ENCODE results near the gene MTHFD2L.

The MTHFD2L gene

DNA sequence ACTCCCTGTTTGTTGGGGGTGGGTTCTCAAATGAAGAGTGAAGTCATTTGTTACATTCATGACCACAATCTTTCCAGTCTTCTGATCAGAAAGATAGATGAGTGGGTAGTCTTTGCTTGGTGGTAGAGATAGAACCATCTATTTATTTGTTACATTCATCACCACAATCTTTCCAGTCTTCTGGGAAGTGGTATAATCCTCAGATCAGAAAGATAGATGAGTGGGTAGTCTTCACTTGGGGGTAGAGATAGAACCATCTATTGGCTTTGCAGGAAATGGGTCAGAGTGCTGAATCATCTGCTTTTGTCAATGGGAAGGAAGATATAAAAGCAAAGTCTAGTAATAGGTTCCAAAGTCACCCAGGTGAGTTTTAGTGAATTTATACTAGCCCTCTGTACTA is 86.1 kb downstream of the MTHFD2L start:
- no peak for DNase-seq (ENCODE audit: low read depth in 2 of 2)

DNA sequence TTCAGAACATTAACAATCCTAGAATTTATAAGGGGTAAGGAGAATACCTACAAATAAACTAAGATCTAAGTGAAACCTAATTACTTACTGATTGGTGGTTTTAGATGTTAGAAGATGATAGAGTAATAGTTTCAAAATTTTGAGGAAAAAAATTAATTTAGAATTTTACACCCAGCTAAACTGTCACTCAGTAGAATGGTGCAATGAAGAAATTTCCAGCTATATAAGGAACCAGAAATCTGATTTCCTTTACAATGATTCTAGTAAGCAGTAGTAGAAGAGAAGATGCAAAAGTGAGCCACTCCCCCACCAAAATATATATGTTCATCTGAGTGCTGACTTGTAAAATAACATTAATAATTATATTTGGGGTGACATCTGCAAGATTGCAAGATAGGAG is 95.0 kb downstream of the MTHFD2L start:
- no peak for DNase-seq (ENCODE audit: low read depth in 2 of 2)

DNA sequence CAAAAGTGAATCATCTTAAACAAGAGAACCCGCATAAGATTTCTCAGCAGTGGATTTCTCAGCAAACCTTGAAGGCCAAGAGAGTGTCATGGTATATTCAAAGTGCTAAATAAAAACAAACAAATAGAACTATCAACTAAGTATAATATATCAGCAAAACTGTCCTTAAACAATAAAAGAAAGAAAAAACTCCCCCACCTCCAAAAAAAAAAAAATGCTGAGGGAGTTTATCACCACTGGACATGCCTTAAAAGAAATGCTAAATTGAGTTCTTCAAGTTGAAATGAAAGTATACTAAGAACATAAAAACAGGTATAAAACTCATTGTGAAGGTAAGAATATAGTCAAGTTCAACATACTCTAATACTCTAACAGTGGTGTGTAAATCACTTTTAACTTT is 96.5 kb downstream of the MTHFD2L start:
- DNase-seq (ENCODE audit: low read depth in 2 of 2), result no peak

DNA sequence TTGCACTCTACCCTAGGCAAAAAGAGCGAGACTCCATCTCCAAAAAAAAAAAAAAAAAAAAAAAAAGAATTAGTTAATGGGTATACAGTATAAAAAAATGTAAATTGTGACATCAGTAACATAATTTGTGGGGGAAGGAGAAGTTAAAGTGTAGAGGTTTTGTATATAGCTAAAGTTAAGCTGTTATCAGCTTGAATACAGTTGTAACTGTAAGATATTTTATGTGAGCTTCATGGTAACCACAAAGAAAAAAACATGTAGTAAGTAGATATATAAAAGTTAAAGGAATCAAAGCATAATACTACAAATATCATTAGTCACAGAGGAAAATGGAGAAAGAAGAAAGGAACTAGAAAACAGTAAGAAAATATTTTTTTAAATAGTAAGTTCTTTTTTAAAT is 97.2 kb downstream of the MTHFD2L start:
- no peak for DNase-seq (ENCODE audit: low read depth in 2 of 2)

DNA sequence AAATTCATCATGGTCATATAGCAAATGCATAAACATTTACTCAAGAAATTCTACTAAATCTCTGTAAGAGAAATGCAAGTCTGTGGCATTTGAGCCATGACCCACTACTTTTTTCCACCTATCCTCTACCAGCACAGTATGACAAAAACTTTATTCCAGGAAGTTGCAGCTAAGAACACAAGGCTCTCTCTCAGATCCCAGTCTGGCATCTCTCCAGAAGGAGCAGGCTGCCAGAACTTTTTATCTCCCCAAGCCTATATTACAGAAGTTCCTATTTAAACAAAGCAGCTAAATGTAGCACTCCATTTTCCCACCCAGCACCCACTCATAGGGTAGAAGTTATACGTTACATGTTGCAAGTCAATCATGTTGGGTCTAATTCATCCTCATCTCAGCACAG is 101.0 kb downstream of the MTHFD2L start:
- no peak for DNase-seq (ENCODE audit: low read depth in 2 of 2)

DNA sequence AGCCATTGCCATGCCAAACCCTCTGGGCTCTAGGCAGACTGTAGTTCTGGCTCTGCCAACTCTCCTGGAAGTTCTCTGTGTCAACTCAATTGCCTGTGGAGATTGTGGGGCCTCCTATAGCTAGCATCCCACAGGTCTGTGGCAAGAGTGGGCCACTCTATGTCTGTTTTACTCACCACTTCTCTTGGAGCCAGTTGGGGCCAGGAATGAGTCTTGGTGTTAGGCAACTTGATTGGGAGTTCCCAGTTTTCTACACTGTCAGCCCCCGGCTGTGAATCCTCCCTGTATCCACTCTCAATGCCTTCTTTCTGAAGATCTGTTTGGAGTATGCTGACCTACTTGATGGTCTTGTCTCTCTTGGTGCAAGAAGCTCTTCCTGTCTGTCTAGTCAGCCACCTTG is 102.1 kb downstream of the MTHFD2L start:
- no peak for DNase-seq (ENCODE audit: low read depth in 2 of 2)

DNA sequence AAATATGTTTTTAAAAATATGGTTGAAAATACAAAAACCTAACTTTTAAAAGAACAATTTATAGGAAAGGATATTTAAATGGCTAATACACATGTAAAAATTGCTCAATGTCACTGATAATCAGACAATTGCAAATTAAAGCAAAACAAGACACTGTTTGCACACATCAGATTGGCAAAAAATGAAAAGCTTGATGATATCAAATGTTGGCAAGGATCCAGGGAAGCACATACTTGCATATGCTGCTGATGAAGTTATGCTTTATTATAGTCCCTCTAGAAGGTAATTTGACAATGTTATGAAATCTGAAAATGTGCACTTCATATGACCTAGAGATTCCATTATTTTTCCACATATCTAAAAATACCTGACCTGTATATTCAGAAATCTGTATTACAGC is 104.6 kb downstream of the MTHFD2L start:
- no peak for DNase-seq (ENCODE audit: low read depth in 2 of 2)

DNA sequence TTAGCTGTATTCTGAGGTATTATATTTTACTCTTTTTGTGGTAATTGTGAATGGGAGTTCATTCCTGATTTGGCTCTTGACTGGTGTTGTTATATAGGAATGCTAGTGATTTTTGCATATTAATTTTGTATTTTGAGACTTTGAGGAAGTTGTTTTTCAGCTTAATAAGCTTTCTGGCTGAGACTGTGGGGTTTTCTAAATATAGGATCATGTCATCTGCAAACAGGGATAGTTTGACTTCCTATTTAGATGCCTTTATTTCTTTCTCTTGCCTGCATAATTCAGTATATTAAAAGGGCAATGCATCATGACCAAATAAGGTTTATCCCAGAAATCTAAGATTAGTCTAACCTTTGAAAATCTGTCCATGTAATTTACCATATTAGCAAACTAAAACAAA is 105.6 kb downstream of the MTHFD2L start:
- no peak for DNase-seq (ENCODE audit: low read depth in 2 of 2)

DNA sequence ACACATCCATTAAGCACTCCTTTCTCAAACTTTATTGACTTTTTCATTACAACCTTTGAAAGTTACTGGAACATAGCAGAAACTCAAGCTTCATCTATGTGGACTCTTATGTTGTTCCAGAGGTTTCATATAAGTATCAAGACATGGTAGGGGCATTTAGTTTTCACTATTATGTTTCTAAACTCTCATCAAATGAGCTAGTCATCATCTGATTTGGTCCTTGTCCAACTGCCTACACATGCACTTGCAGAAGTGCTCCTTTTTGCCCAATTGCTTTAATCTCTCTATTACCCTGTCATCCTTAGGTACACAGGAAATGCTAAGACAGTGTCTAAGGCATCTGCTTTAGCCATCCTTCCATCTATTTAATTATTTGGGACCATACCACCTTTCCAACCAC is 108.2 kb downstream of the MTHFD2L start:
- DNase-seq (ENCODE audit: low read depth in 2 of 2), result no peak

DNA sequence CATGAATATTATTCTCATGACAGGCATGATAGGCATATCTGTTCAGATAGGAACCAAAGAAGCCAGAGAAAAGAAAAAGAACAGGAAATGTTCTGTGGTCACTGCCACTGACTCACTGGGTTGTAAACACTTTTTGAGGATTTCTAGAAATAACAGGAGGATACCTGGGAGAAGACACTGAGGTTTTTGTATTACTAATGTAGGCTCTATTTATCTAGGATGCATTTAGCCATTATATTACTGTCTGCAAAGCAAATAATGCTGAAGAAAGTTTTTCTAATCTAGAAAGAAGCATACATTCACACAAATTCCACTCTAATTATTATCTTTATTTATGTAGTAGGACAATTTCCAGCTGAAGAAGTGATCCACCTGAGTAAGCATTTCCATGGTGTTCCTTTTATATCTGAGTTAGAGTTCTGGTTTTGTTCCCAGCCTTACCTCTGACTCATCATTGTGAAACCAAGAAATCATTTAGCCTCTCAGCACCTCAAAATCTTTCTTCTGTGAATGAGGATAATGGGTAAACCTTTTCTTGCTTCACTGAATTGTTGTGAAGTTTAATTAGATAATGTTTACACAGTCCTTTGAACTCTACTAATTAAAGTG is 110.2 kb downstream of the MTHFD2L start:
- DNase-seq (ENCODE audit: low read depth in 2 of 2), result no peak

DNA sequence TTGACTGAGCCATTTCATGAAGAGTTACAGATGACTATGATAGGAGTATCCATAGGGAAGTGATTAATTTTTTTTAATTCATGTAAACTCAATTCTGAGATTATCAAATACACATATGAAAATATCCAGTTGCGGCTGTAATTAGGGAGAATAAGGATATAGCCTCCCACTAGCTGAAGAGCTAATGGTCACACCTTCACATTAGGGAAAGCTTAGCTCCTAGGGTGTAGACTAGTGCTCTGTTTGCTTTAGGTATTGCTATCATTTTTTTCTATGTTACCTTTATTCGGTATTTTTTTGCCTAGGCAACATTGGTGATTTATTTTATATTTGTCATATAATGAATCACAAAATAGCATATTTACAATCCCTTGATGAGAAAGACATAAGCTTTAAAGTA is 110.7 kb downstream of the MTHFD2L start:
- no peak for DNase-seq (ENCODE audit: low read depth in 2 of 2)

DNA sequence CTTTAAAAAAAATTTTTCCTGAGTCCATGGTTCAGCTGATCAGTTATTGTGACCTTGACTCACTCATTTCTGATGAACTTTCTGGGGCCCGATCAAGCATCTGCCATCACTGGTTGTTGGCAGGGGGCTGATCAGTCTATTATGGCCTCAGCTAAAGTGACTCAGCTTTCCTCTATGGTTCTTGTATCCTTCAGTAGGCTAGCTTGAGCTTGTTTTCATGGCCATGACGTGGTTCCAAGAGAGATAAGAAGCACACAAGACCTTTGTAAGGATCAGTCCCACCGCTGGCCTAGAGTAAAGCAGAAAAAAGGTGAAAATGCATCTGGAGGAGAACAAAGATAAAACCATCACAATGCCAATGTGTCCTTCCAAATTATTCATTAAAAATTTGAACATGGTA is 120.6 kb downstream of the MTHFD2L start:
- no peak for DNase-seq (ENCODE audit: low read depth in 2 of 2)

DNA sequence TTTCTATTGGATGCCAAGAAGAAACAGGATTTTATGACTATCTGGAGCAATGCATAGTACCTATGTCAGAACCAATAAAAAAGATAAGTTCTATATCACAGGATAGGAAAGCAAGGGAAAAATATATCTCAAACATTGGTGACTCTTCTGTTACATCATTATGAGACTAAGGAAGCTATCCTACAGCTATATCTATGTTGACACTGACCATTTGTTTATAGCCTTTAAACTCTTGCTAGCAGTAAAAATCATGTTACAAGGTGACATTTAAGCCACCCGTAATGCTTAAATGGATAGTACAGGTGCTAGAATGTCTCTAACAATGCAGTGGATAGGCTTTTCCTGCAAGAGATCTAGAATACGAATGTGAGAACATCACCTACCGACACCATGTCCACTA is 121.8 kb downstream of the MTHFD2L start:
- DNase-seq (ENCODE audit: low read depth in 2 of 2), result no peak

DNA sequence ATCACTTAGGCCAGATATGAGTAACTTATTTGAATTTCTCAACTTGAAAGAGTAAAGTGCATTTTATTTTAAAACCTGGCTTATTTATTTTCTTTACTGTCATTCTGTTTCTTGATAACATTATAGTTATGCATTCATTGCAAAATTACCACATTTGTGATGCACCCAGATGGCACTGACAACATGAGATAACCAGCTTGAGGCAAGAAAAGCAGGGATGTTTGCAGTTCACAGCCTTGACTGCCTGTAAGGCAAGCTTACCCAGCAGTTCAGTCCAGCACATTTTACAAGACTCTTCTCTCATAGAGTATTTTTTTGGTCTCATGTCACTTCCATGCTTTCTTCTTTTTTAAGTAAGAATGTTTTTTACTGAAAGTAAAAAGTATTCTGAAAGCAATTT is 125.0 kb downstream of the MTHFD2L start:
- no peak for DNase-seq (ENCODE audit: low read depth in 2 of 2)

DNA sequence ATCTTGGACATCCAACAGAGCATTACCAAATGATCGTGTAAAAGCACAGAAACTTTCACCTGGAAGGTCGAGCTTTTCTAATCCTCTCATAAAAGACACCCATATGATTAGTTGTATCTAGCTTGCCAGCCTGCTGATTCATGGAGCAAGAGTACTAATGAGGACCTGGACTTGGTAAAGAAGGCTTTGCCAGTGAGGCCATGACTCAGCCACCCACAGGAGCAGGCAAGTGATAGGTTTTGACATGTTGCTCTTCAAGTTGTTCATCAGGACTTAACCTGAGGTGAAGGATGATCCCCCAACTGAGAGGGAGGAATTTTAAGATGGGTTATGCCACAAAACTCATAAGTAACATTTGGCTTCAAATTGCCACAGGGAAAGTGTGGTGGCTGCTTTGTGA is 125.7 kb downstream of the MTHFD2L start:
- DNase-seq (ENCODE audit: low read depth in 2 of 2), result no peak

DNA sequence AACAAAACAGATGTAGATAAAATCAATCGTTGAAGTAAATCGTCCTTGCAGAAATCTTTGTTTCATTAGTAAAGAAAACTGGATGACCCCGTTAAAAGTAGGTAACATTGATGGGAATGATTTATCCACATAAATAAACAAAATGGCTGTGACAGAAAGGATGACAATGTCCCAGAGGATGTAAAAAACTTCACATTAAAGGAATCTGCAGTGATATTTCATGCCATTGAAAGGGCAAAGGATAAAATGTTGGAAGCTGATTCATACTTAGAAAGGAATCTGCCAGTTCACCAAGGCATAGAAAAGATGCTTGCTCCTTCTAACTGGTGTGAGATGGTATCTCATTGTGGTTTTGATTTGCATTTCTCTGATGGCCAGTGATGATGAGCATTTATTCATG is 126.1 kb downstream of the MTHFD2L start:
- DNase-seq (ENCODE audit: low read depth in 2 of 2), result no peak

DNA sequence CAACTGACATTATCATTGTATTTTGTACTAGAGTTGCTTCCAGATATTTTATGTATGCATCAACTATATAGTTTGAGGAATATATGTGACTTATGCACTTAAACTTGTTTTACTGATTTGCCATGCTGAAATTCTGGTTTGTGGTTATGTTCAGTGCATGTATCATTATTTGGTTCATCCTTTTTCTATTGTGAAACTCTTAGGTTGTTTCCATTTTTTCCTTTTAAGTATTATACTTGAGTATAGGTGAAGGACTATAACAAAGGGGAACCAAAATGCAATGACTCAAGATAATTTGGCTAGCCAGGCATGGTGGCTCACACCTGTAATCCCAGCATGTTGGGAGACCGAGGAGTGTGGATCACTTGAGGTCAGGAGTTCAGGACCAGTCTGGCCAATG is 129.2 kb downstream of the MTHFD2L start:
- no peak for DNase-seq (ENCODE audit: low read depth in 2 of 2)

DNA sequence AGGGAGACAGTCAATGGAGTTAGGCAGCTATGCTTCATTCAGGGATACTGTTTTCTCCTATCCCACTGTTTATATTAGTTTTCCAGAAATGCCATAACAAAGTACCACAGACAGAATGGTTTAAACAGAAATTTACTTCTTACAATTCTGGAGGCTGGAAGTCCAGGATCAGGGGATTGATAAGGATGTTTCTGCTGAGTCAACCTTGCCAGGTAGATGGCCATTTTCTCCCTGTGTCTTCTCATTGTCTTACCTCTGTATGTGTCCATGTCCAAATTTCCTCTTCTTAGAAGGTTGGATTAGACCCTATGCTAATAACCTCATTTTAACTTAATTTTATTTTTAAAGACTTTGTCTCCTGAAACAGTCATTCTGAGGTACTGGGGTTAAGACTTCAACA is 129.9 kb downstream of the MTHFD2L start:
- no peak for DNase-seq (ENCODE audit: low read depth in 2 of 2)

DNA sequence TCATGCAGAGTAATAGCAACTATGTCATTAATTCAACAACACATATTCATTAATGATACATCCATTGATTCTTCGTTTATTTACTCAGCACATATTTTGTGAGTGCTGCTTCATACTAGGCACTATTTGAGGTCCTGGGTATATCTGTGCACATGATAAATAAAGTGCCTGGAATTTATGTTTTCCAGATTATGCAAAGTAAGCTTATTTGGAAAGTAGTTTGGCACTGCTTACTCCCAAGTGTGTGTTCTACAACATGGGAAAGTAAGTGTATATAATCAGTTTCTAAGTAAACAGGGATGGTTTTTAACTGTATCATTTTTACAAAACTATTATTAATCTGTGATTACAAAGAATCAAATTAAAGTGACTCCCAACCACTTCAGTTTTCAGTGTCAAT is 133.6 kb downstream of the MTHFD2L start:
- no peak for DNase-seq (ENCODE audit: low read depth in 2 of 2)

DNA sequence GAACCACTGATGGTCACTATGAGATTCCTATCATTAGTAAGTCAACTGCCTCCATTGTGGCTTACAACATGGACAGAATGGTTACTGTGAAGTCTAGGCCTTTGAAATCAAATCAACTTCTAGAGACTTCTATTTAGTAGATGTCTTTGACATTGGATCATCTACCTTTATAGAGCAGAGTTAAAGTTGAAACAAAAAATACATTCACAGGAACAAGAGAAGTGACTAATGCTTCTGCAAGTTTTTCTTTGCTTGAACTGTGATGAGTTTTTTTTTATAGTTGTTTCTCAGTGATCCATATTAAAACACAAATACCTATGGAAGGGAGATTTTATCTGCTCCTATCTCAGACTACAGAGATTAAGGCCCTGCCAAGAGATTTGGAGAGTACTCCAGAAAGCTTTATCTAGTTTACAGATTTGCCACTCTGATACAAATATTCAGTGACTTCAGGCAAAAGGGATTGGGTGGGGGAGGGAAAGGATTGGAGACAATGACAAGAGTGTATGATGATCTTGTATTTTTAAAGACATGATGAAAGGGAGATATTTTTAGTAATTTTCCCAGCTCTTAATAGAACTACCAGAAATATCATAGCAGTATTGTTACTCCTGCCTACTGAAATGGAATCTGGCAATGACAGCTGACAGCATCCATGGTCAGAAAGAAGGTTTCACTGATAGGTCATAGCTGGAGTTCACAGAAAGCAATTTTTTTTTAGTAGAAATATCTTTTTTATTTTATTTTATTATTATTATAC is 134.4 kb downstream of the MTHFD2L start:
- no peak for DNase-seq (ENCODE audit: low read depth in 2 of 2)

DNA sequence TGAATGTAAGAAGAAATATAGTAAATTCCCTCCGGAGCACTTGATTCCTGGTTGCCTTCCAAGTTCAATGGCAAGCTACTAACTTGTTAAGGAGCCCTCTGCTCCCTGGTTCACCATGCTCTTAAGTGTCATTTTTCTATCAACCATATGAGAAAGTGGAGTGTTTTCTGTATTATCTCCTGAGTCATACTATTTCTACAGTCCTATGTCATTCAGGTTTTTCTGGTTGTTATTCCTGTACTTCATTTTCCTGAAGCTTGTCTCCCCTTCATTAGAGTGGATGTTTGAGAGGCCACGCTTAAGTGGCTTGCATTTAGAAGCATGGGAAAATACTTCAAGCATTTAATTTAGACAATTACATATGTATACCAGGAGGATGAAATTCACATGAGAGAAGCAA is 135.6 kb downstream of the MTHFD2L start:
- DNase-seq (ENCODE audit: low read depth in 2 of 2), result no peak

DNA sequence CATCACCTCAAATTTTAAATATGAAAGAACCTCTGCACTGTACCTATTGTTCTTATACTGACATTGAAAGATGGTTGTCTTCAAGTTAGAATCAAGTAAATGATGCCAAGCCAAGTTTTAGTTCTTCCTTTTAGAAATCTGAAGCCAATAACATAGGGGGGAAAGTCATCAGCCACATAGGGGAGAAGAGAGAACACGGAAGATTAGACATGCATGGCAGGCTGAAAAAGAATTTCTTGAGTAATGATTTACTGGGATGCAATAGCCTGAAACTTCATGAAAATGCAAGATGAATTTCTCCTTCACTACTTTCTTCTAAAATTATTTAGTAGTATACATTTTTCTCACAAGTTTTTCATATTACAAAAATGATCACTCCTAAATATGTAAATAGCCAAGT is 136.8 kb downstream of the MTHFD2L start:
- no peak for DNase-seq (ENCODE audit: low read depth in 2 of 2)

DNA sequence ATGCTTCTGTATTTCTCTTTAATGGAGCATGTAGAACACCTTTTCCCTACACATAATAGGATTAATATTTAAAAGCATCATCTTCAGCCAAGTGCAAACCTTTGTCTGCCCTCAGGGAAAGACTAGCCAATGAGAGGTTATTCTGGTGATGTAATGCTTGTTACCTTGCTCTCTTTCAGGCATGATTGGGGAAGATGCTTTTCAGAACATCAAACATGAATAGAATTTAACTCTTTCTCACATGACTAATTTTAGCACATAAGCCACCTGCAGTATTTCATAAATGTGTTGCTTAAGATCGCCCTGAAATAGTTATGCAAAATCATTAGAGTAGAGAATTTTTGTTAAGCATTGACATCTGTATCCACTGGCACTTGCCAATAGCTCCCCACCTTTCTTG is 139.6 kb downstream of the MTHFD2L start:
- DNase-seq (ENCODE audit: low read depth in 2 of 2), result no peak

DNA sequence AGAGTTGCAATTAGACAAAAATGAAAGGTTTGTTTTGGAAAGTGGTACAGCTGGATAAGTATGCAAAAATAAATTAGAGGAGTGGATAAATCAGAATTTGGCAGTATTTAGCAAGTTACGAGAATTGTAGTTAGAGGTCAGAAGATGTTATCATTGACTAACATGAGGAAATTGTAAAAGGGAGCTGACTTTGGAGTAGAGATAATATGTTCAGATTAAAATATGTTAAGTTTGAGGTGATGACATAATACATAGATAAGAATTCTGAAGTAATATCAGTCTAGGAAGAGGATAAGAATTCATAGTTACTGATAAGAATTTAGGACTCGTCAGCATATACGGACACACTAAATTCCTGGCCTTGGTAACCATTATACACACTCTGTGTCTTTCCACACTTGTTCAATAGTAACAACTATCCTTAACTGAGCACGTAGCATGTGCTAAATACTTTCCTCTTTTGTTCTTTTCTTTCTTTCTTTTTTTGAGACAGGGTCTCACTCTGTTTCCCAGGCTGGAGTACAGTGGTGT is 146.2 kb downstream of the MTHFD2L start:
- DNase-seq (ENCODE audit: low read depth in 2 of 2), result no peak
